GM23248 (cell line): Measurements from ENCODE around the gene TDO2. TPM values are rescaled to one million over a fixed set of nuclear protein-coding genes. Genes with fewer than 3 reads are reported as not detected.
"Not testable (repeated sequence)": the region's sequence is repeated elsewhere in the genome, so short reads cannot be mapped to it uniquely, and the experiment has no call there.

Experiments
- DNase-seq: peaks from one replicate; pipeline ENCODE4 v3.0.0-alpha.2; 2015
- H2AFZ ChIP-seq: fragments of 200-600 bp; sonication (generic); 2 replicates; pipeline ENCODE4 v1.6.1; 2016; ENCODE audit warnings: antibody characterized with exemption
- H3F3A ChIP-seq: fragments of 200-600 bp; sonication (generic); 2 replicates; pipeline ENCODE4 v1.6.1; 2016; ENCODE audit warnings: mild to moderate bottlenecking, antibody characterized with exemption, mixed run types; ENCODE audit not compliant: insufficient read depth
- H3K27ac ChIP-seq: fragments of 200-600 bp; sonication (generic); 2 replicates; pipeline ENCODE4 v1.5.1; 2016; ENCODE audit warnings: mild to moderate bottlenecking
- H3K27me3 ChIP-seq: fragments of 200-600 bp; sonication (generic); replicated peaks from 2 replicates; pipeline ENCODE4 v1.6.1; 2016; ENCODE audit warnings: mild to moderate bottlenecking; ENCODE audit not compliant: insufficient read depth
- H3K36me3 ChIP-seq: fragments of 200-600 bp; sonication (generic); 2 replicates; pipeline ENCODE4 v1.6.1; 2016; ENCODE audit warnings: low read depth, mild to moderate bottlenecking
- H3K4me1 ChIP-seq: fragments of 200-600 bp; sonication (generic); 2 replicates; pipeline ENCODE4 v1.6.1; 2016; ENCODE audit warnings: mild to moderate bottlenecking; ENCODE audit not compliant: insufficient read depth
- H3K4me2 ChIP-seq: fragments of 200-600 bp; sonication (generic); one replicate; pipeline ENCODE4 v1.6.1; 2016; ENCODE audit warnings: mild to moderate bottlenecking; ENCODE audit not compliant: unreplicated experiment
- H3K4me3 ChIP-seq: fragments of 200-600 bp; sonication (generic); 2 replicates; pipeline ENCODE4 v1.5.1; 2016; ENCODE audit warnings: mild to moderate bottlenecking
- H3K79me2 ChIP-seq: fragments of 200-600 bp; sonication (generic); 2 replicates; pipeline ENCODE4 v1.6.1; 2016; ENCODE audit warnings: mild to moderate bottlenecking; ENCODE audit not compliant: insufficient read depth
- H3K9ac ChIP-seq: fragments of 200-600 bp; sonication (generic); 2 replicates; pipeline ENCODE4 v1.6.1; 2016; ENCODE audit warnings: mild to moderate bottlenecking
- H3K9me2 ChIP-seq: fragments of 200-600 bp; sonication (generic); 2 replicates; pipeline ENCODE4 v1.6.1; 2016; ENCODE audit warnings: mixed run types, mild to moderate bottlenecking, moderate library complexity; ENCODE audit not compliant: insufficient read depth
- H3K9me3 ChIP-seq: fragments of 200-600 bp; sonication (generic); one replicate; pipeline ENCODE4 v1.6.1; 2017; ENCODE audit warnings: low read depth
- H4K20me1 ChIP-seq: fragments of 200-600 bp; sonication (generic); 2 replicates; pipeline ENCODE4 v1.6.0; 2016; ENCODE audit not compliant: insufficient read depth
- EZH2 ChIP-seq: fragments of 200-600 bp; sonication (generic); IDR thresholded peaks from 2 replicates; pipeline ENCODE4 v1.6.1; 2018; ENCODE audit warnings: antibody characterized with exemption, mild to moderate bottlenecking; ENCODE audit not compliant: insufficient read depth, poor library complexity, severe bottlenecking
- EZH2phosphoT487 ChIP-seq: fragments of 200-600 bp; sonication (generic); IDR thresholded peaks from 2 replicates; pipeline ENCODE4 v1.6.1; 2018; ENCODE audit warnings: antibody characterized with exemption, moderate library complexity, mild to moderate bottlenecking, low read depth; ENCODE audit not compliant: insufficient read depth
- WGBS, 2 experiments: methylation state at CpG; one replicate each; pipeline ENCODE4 v1.1.6; 2015 to 2017; ENCODE audit warnings: low lambda C conversion rate in 2 of 2, low coverage in 1 of 2; ENCODE audit errors: missing lambda C conversion rate in 2 of 2; 5-methylcytosine and 5-hydroxymethylcytosine counted together
- in situ Hi-C: fragments of 300-500 bp; cut with MboI; formaldehyde crosslinking; loops from 2 replicates; pipeline ENCODE4 v1.15.0; 2020
- polyA plus RNA-seq: library from polyadenylated mRNA; unstranded; fragments of >200 nt; fragmentation: Nextera tagmentation; extraction: Ambion mirVana; gene quantifications from 2 replicates; pipeline ENCODE4 v1.2.1, GENCODE V29; 2016
- total RNA-seq: library from RNA; depleted of rRNA; stranded (reverse); fragments of >200 nt; shearing (Covaris generic); gene quantifications from 2 replicates; pipeline ENCODE4 v1.2.3, GENCODE V29; 2014

TDO2 gene
- total and polyA plus RNA-seq, 2 experiments from 2014 or later: not detected

- Histone ChIP-seq H3K4me2 (peak overlapping the region; percentile 43), H3K36me3 (no peaks in the 10 kb centered on the region), H4K20me1 (no peaks in the 10 kb centered on the region), H3K27me3 (no peaks in the 10 kb centered on the region), H3K9me2 (no peaks in the 10 kb centered on the region), H2AFZ (no peak overlapping the region), H3F3A (peaks cover 4% of the 10 kb centered on the region), H3K9me3 (no peaks in the 10 kb centered on the region), H3K9ac (no peak overlapping the region), H3K4me1 (peaks cover 12% of the 10 kb centered on the region), H3K4me3 (no peak overlapping the region), H3K27ac (peak overlapping the region; percentile 51), H3K79me2 (no peaks in the 10 kb centered on the region)
- in situ Hi-C loops: no loop called here
- peak; percentile 92 for DNase-seq
- 2% methylated on average over 5 of the region's 5 CpGs for WGBS, 2 experiments
- TF ChIP-seq EZH2phosphoT487 (no peak), EZH2 (no peak)
Measured at GRCh38 chr4:155889031-155889793, 14.3 kb upstream of the TDO2 start.

- Histone ChIP-seq H3K9me2 (no peaks in the 10 kb centered on the region), H3K79me2 (no peaks in the 10 kb centered on the region), H3K4me3 (no peak overlapping the region), H3K9ac (no peak overlapping the region), H3K27ac (peak overlapping the region; percentile 9; the same call in 1 of the 2 replicates), H3K27me3 (no peaks in the 10 kb centered on the region), H4K20me1 (no peaks in the 10 kb centered on the region), H3K4me1 (peaks cover 12% of the 10 kb centered on the region), H2AFZ (no peak overlapping the region), H3F3A (peaks cover 4% of the 10 kb centered on the region), H3K9me3 (no peaks in the 10 kb centered on the region), H3K4me2 (peak overlapping the region; percentile 43), H3K36me3 (no peaks in the 10 kb centered on the region)
- TF ChIP-seq EZH2phosphoT487: no peak
- TF ChIP-seq EZH2: no peak
- DNase-seq: peak; percentile 7
- 14 to 15% methylated on average over 2 of the region's 2 CpGs for WGBS, 2 experiments
- in situ Hi-C loops: no loop called here
Measured at GRCh38 chr4:155889946-155890345, 13.6 kb upstream of the TDO2 start.

GRCh38 chr4:155891058-155891457, 12.4 kb upstream of the TDO2 start:
- no peak overlapping the region for H3K4me3 ChIP-seq
- H3K4me1 ChIP-seq: peaks cover 12% of the 10 kb centered on the region
- H3K27me3 ChIP-seq: no peaks in the 10 kb centered on the region
- H3K9ac ChIP-seq: no peak overlapping the region
- H2AFZ ChIP-seq: no peak overlapping the region
- no peak overlapping the region for H3K27ac ChIP-seq
- H3K79me2 ChIP-seq: no peaks in the 10 kb centered on the region
- in situ Hi-C loops: no loop called here
- no peak for TF ChIP-seq EZH2
- no peak for TF ChIP-seq EZH2phosphoT487
- H3F3A ChIP-seq: peaks cover 4% of the 10 kb centered on the region
- no peaks in the 10 kb centered on the region for H3K9me2 ChIP-seq
- no peak overlapping the region for H3K4me2 ChIP-seq
- peak; percentile 10 for DNase-seq
- H3K36me3 ChIP-seq: no peaks in the 10 kb centered on the region
- no peaks in the 10 kb centered on the region for H3K9me3 ChIP-seq
- H4K20me1 ChIP-seq: no peaks in the 10 kb centered on the region
- 24 to 43% methylated on average over 3 of the region's 3 CpGs for WGBS, 2 experiments

GRCh38 chr4:155898371-155898770, 5.1 kb upstream of the TDO2 start:
- H3K4me2 ChIP-seq, H3K9me2 ChIP-seq, in situ Hi-C loops, H3K79me2 ChIP-seq, DNase-seq, H2AFZ ChIP-seq, H4K20me1 ChIP-seq, H3K4me3 ChIP-seq, H3F3A ChIP-seq, H3K36me3 ChIP-seq, H3K9ac ChIP-seq, H3K4me1 ChIP-seq, H3K27me3 ChIP-seq, H3K9me3 ChIP-seq, H3K27ac ChIP-seq: not testable (repeated sequence)
- 50 to 60% methylated on average over 2 of the region's 2 CpGs for WGBS, 2 experiments
